Heart left ventricle (tissue), 13 donors: ENCODE data around the gene PRRT2.
"Not testable (repeated sequence)": the region's sequence is repeated elsewhere in the genome, so short reads cannot be mapped to it uniquely, and the experiment has no call there.

Experiments
- POLR2A ChIP-seq, 2 donors: fragments of 450-650 bp; IDR thresholded peaks; one replicate each; pipeline ENCODE4 v1.6.1; 2017; ENCODE audit warnings: antibody characterized with exemption in 2 of 2, mild to moderate bottlenecking in 2 of 2, moderate library complexity in 2 of 2
- TF ChIP-seq, protein P1 (sequence below), 12 donors: fragments of 200-600 bp; sonication (generic) in 4 of 12; IDR thresholded peaks; one replicate each; pipeline versions ENCODE4 v1.5.0 to v1.8.0; 2018 to 2022; ENCODE audit warnings: antibody characterized with exemption in 12 of 12, mild to moderate bottlenecking in 5 of 12
- donor health status: ischemic (EF 13 %, LVEDD 7.1; RV severe dilation, severe dysfunction).
- donor health status: DM: no; HTN: yes; CAD: no.
- donor health status: DM: no; HTN: no; CAD: no.
- donor health status: ischemic (EF 25% LVEDD 6.9; RV normal size, moderate dysfunction).
- donor health status: ischemic (EF 25% LVEDD 5.7; RV mildly dilated, moderate dysfunction).
- donor health status: ischemic (EF 35%, LVEDD 5.7; RV mildly dilated, moderate dysfunction).
- donor health status: nonischemic (EF 11% LVEDD 7.7; RV severe dilation, severe dysfunction).
- donor health status: DM: yes; HTN: yes; CAD: no.
- donor health status: PGD.
- donor health status: ischemic (EF 29% LVEDD 5.4; RV normal size, mild dysfunction).
- donor health status: nonischemic (EF 23%, LVEDD 6.1; RV moderate dilation, normal function).

DNA sequence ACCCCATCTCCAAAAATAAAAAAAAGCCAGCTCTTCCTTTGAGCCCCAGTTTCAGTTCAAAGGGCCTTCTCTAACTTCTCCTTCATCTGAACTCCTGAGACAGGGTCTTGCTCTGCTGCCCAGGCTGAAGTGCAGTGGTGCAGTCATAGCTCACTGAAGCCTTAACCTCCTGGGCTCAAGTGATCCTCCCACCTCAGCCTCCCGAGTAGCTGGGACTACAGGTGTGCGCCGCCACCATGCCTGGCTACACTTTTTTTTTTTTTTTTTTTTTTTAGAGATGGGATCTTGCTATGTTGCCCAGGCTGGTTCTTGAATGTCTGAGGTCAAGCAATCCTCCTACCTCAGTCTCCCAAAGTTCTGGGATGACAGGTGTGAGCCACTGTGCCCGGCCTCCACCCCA lies 21.2 kb downstream of the PRRT2 start:
- TF ChIP-seq, protein P1, sequence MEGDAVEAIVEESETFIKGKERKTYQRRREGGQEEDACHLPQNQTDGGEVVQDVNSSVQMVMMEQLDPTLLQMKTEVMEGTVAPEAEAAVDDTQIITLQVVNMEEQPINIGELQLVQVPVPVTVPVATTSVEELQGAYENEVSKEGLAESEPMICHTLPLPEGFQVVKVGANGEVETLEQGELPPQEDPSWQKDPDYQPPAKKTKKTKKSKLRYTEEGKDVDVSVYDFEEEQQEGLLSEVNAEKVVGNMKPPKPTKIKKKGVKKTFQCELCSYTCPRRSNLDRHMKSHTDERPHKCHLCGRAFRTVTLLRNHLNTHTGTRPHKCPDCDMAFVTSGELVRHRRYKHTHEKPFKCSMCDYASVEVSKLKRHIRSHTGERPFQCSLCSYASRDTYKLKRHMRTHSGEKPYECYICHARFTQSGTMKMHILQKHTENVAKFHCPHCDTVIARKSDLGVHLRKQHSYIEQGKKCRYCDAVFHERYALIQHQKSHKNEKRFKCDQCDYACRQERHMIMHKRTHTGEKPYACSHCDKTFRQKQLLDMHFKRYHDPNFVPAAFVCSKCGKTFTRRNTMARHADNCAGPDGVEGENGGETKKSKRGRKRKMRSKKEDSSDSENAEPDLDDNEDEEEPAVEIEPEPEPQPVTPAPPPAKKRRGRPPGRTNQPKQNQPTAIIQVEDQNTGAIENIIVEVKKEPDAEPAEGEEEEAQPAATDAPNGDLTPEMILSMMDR (IDR thresholded peaks at IDR 0.05): not testable (repeated sequence)
- not testable (repeated sequence) for TF ChIP-seq POLR2A (IDR thresholded peaks at IDR 0.05)
